HCT116 (cell line): ENCODE measurements around the gene HSCB. TPM values are rescaled to one million over a fixed set of nuclear protein-coding genes. Genes with fewer than 3 reads are reported as not detected.

Experiments used
- ATAC-seq: fragments of 200-7000 bp; cut with Tn5 transposase; 2 replicates; pipeline ENCODE4 v1.9.1; 2020; ENCODE audit warnings: mild to moderate bottlenecking, moderate library complexity
- BruUV-seq: library from RNA; stranded (reverse); fragments of 400-500 nt; replicated peaks from 2 replicates; lab custom pipeline; 2021; lab: Mats Ljungman, UMichigan
- CTCF ChIA-PET: fragments of 300-600 bp; sonication (Branson Sonifier 250); formaldehyde crosslinking; loops from one replicate; lab custom pipeline; 2021; ENCODE audit warnings: antibody characterized with exemption; lab: Charles Lee
- POLR2A ChIA-PET: fragments of 300-600, 350-600 bp; sonication (Branson Sonifier 250); formaldehyde crosslinking; loops from one replicate; lab custom pipeline; 2021; ENCODE audit warnings: antibody characterized with exemption; lab: Charles Lee
- RAD21 ChIA-PET, 2 experiments: fragments of 300-600 bp; sonication (Branson Sonifier 250); formaldehyde crosslinking; loops; one replicate each; lab custom pipeline; 2023; ENCODE audit warnings: low total read pairs in 2 of 2; ENCODE audit not compliant: uncharacterized antibody in 2 of 2, unreplicated experiment in 2 of 2, low non-redundant PET in 1 of 2; lab: Charles Lee
- DNase-seq: peaks from one replicate; pipeline ENCODE4 v3.0.0-alpha.2; 2010; ENCODE audit warnings: low read depth, low spot score
- H2AFZ ChIP-seq: fragments of 200-600 bp; shearing (Covaris generic), sonication (generic); 2 replicates; pipeline ENCODE4 v1.6.1; 2017; ENCODE audit warnings: low read depth, mixed run types, mixed read lengths, antibody characterized with exemption, low read length; ENCODE audit not compliant: poor library complexity, severe bottlenecking
- H3K27ac ChIP-seq: 2 replicates; pipeline ENCODE4 v1.5.1; 2012; ENCODE audit warnings: low read depth, low read length
- H3K27me3 ChIP-seq: fragments of 200-600 bp; sonication (generic); 2 replicates; pipeline ENCODE4 v1.6.1; 2016; ENCODE audit warnings: mixed run types, low read length, mixed read lengths; ENCODE audit not compliant: insufficient read depth
- H3K36me3 ChIP-seq, 2 experiments: fragments of 200-500 bp in 1 of 2; fragments of 200-600 bp in 1 of 2; sonication (Bioruptor generic) in 1 of 2; sonication (generic) in 1 of 2; 2 replicates each; pipeline versions ENCODE4 v1.5.1 to v1.6.1; 2014 to 2016; ENCODE audit warnings: low read length in 2 of 2, inconsistent platforms in 1 of 2, mixed read lengths in 1 of 2, mixed run types in 1 of 2; ENCODE audit not compliant: insufficient read depth in 2 of 2, control insufficient read depth in 1 of 2
- H3K4me1 ChIP-seq, 2 experiments: fragments of 200-600 bp in 1 of 2; sonication (generic) in 1 of 2; 2 replicates each; pipeline versions ENCODE4 v1.5.1 to v1.6.1; 2012 to 2017; ENCODE audit warnings: low read length in 2 of 2, inconsistent platforms in 1 of 2, mild to moderate bottlenecking in 1 of 2, mixed read lengths in 1 of 2, mixed run types in 1 of 2, moderate library complexity in 1 of 2; ENCODE audit not compliant: insufficient read depth in 2 of 2, control insufficient read depth in 1 of 2
- H3K4me2 ChIP-seq: fragments of 200-600 bp; sonication (generic); 2 replicates; pipeline ENCODE4 v1.6.1; 2017; ENCODE audit warnings: mixed run types, low read length, mixed read lengths
- H3K4me3 ChIP-seq, 2 experiments: fragments of 200-600 bp in 1 of 2; sonication (generic) in 1 of 2; replicated peaks in 1 of 2; 2 replicates each; pipeline ENCODE4 v1.5.1; 2011 to 2016; ENCODE audit warnings: low read length in 2 of 2, control low read depth in 1 of 2, low read depth in 1 of 2, mild to moderate bottlenecking in 1 of 2, mixed read lengths in 1 of 2, mixed run types in 1 of 2
- H3K79me2 ChIP-seq: fragments of 200-600 bp; sonication (generic); 2 replicates; pipeline ENCODE4 v1.6.1; 2017; ENCODE audit warnings: mild to moderate bottlenecking, mixed run types, low read length, moderate library complexity, mixed read lengths; ENCODE audit not compliant: insufficient read depth
- H3K9ac ChIP-seq: fragments of 200-600 bp; sonication (generic); 2 replicates; pipeline ENCODE4 v1.6.1; 2016; ENCODE audit warnings: low read length, mixed read lengths
- H3K9me2 ChIP-seq: fragments of 200-600 bp; sonication (generic), shearing (Covaris generic); 2 replicates; pipeline ENCODE4 v1.6.1; 2017; ENCODE audit warnings: mixed run types, mild to moderate bottlenecking, moderate library complexity; ENCODE audit not compliant: insufficient read depth
- H3K9me3 ChIP-seq, 2 experiments: fragments of 200-500 bp in 1 of 2; fragments of 200-600 bp in 1 of 2; sonication (Bioruptor generic) in 1 of 2; sonication (generic) in 1 of 2; 2 replicates each; pipeline ENCODE4 v1.6.1; 2014 to 2017; ENCODE audit warnings: low read length in 2 of 2, mixed read lengths in 2 of 2, inconsistent platforms in 1 of 2, low read depth in 1 of 2, mild to moderate bottlenecking in 1 of 2, mixed run types in 1 of 2, moderate library complexity in 1 of 2; ENCODE audit not compliant: control insufficient read depth in 1 of 2, insufficient read depth in 1 of 2
- H4K20me1 ChIP-seq: fragments of 200-600 bp; sonication (generic), shearing (Covaris generic); 2 replicates; pipeline ENCODE4 v1.6.1; 2017; ENCODE audit warnings: mixed run types, mild to moderate bottlenecking, moderate library complexity; ENCODE audit not compliant: insufficient read depth
- EGR1 ChIP-seq: IDR thresholded peaks from 2 replicates; pipeline ENCODE4 v1.6.1; 2012; ENCODE audit warnings: low read depth
- EZH2 ChIP-seq: fragments of 200-600 bp; sonication (generic); IDR thresholded peaks from 2 replicates; pipeline ENCODE4 v1.6.1; 2017; ENCODE audit warnings: antibody characterized with exemption, mixed run types
- EZH2phosphoT487 ChIP-seq: fragments of 200-600 bp; IDR thresholded peaks from 2 replicates; pipeline ENCODE4 v1.6.1; 2018; ENCODE audit warnings: antibody characterized with exemption, borderline replicate concordance
- JUND ChIP-seq: IDR thresholded peaks from 2 replicates; pipeline ENCODE4 v1.6.1; 2012
- POLR2A ChIP-seq: IDR thresholded peaks from 2 replicates; pipeline ENCODE4 v1.7.0; 2011; ENCODE audit warnings: borderline replicate concordance; ENCODE audit not compliant: insufficient read depth, insufficient read length; ENCODE audit errors: extremely low read depth
- POLR2AphosphoS5 ChIP-seq: IDR thresholded peaks from 2 replicates; pipeline ENCODE4 v1.6.1; 2011; ENCODE audit warnings: mild to moderate bottlenecking, low read depth, low read length, moderate library complexity
- RAD21 ChIP-seq: IDR thresholded peaks from 2 replicates; pipeline ENCODE4 v1.6.1; 2012; ENCODE audit warnings: low read depth, mild to moderate bottlenecking
- SIN3A ChIP-seq: IDR thresholded peaks from 2 replicates; pipeline ENCODE4 v1.6.1; 2012; ENCODE audit warnings: low read depth
- SRF ChIP-seq: IDR thresholded peaks from 2 replicates; pipeline ENCODE4 v1.6.1; 2012; ENCODE audit warnings: low read depth
- YY1 ChIP-seq: IDR thresholded peaks from 2 replicates; pipeline ENCODE4 v1.6.1; 2011; ENCODE audit warnings: low read length, low read depth, moderate library complexity, mild to moderate bottlenecking; ENCODE audit not compliant: insufficient replicate concordance; ENCODE audit errors: extremely low read depth
- ZBTB33 ChIP-seq: IDR thresholded peaks from 2 replicates; pipeline ENCODE4 v1.6.1; 2011; ENCODE audit warnings: mild to moderate bottlenecking, low read length, moderate library complexity; ENCODE audit not compliant: insufficient replicate concordance; ENCODE audit errors: extremely low read depth
- ZFX ChIP-seq: fragments of 450-650 bp; IDR thresholded peaks from 2 replicates; pipeline ENCODE4 v1.6.1; 2017
- ZNF274 ChIP-seq: fragments of 200-500 bp; sonication (Bioruptor generic); IDR thresholded peaks from 2 replicates; pipeline ENCODE4 v1.6.1; 2014; ENCODE audit warnings: mild to moderate bottlenecking, low read depth, low read length, inconsistent platforms
- intact Hi-C: fragments of 100-400 bp; cut with micrococcal nuclease; formaldehyde crosslinking; loops from 2 replicates; pipeline ENCODE4 v1.10.0; 2022
- total RNA-seq: library from RNA; stranded (reverse); gene quantifications from one replicate; pipeline ENCODE4 v1.2.1, GENCODE V29; 2021; ENCODE audit not compliant: unreplicated experiment

Gene HSCB
- total RNA-seq, 1 experiment from 2014 or later, result 14.5 TPM

- DNase-seq (no peak), ATAC-seq (no peak)
- POLR2A ChIA-PET, result no interaction called here
- RAD21 ChIA-PET, result no interaction called here
- CTCF ChIA-PET, result interaction anchor here (1.2 to 1.5 kb wide), 2 partner anchors 37 to 248 kb away, joined by 3 to 4 read pairs; no protein-coding TSS in a partner anchor
- H2AFZ ChIP-seq, result no peak overlapping the region
- intact Hi-C loops, result loop anchor here (5.0 kb wide), 2 partner anchors 250 to 455 kb away; no protein-coding TSS in a partner anchor
- TF ChIP-seq POLR2AphosphoS5 (peak; percentile 39; the same call in 1 of the 2 replicates), YY1 (no peak)
- no peaks in the 10 kb centered on the region for H3K27me3 ChIP-seq
- H3K36me3 ChIP-seq, result peaks cover 26 to 48% of the 10 kb centered on the region in 2 experiments
- H4K20me1 ChIP-seq, result peaks cover 7% of the 10 kb centered on the region; the same call in 1 of the 2 replicates
- H3K4me1 ChIP-seq, result no peaks in the 10 kb centered on the region
- no peak overlapping the region for H3K4me2 ChIP-seq
- BruUV-seq, result no TSS peak
- H3K9me3 ChIP-seq, result no peaks in the 10 kb centered on the region
- no peaks in the 10 kb centered on the region for H3K9me2 ChIP-seq
- H3K9ac ChIP-seq, result no peak overlapping the region
- H3K27ac ChIP-seq, result no peak overlapping the region
- H3K4me3 ChIP-seq, result no peak overlapping the region
- H3K79me2 ChIP-seq, result peaks cover 50% of the 10 kb centered on the region
Measured at GRCh38 chr22:28792491-28793383, 50.9 kb downstream of the HSCB start.

- no peak overlapping the region for H3K4me2 ChIP-seq
- no peaks in the 10 kb centered on the region for H3K9me2 ChIP-seq
- no peak overlapping the region for H3K9ac ChIP-seq
- peaks cover 0 to 5% of the 10 kb centered on the region in 2 experiments; a peak in 2 of 4 replicates for H3K4me1 ChIP-seq
- H3K36me3 ChIP-seq, result peaks cover 24 to 47% of the 10 kb centered on the region in 2 experiments
- H4K20me1 ChIP-seq, result peaks cover 7% of the 10 kb centered on the region; the same call in 1 of the 2 replicates
- H3K9me3 ChIP-seq, result no peaks in the 10 kb centered on the region
- DNase-seq (no peak), ATAC-seq (no peak)
- CTCF ChIA-PET, result interaction anchor here (1.9 kb wide), 1 partner anchor 247 kb away, joined by 8 read pairs; no protein-coding TSS in a partner anchor
- TF ChIP-seq ZBTB33 (no peak), EGR1 (no peak), ZFX (no peak), POLR2AphosphoS5 (no peak), POLR2A (no peak), ZNF274 (no peak), JUND (no peak), SIN3A (no peak), RAD21 (no peak), SRF (no peak), EZH2 (no peak), EZH2phosphoT487 (no peak)
- H3K79me2 ChIP-seq, result peaks cover 57% of the 10 kb centered on the region
- H3K27ac ChIP-seq, result no peak overlapping the region
- H2AFZ ChIP-seq, result no peak overlapping the region
- intact Hi-C loops, result loop anchor here (5.0 kb wide), 2 partner anchors 248 to 453 kb away; no protein-coding TSS in a partner anchor
- no TSS peak for BruUV-seq
- POLR2A ChIA-PET, result no interaction called here
- RAD21 ChIA-PET, result no interaction called here
- no peaks in the 10 kb centered on the region for H3K27me3 ChIP-seq
- H3K4me3 ChIP-seq, result no peak overlapping the region
Measured at GRCh38 chr22:28793976-28794584, 52.2 kb downstream of the HSCB start.
